Measurements from ENCODE around the gene PRKCE. TPM values are rescaled to one million over a fixed set of nuclear protein-coding genes. Genes with fewer than 3 reads are reported as not detected.
"Not testable (repeated sequence)": the region's sequence is repeated elsewhere in the genome, so short reads cannot be mapped to it uniquely, and the experiment has no call there.

The PRKCE gene
- total RNA-seq, 1 donor from 2014 or later: 20.8 TPM

DNA sequence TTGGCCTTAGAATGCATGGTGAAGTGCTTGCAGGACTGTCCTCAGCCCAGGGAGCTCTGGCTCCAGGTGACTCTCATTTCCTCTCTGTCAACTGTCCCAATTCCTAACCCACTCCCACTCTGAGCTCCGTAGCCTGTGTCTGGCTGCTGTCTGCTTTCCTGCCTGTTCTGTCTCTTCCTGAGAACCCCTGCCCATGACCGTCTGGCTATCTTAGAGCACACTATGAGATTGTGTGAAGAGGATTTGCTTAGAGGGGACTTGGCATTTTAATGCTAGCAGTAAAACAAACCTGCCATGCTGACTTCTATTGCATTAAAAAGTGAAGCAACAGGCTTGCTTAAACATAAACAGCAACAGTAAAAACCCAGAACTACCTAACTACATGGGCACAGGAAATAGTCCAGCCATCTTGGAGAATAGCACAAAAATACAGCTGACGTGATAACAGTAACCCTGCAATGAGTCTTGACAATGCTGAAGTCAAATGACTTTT lies 234.7 kb downstream of the PRKCE start:
- DNase-seq (ENCODE audit: low spot score): no peak

DNA sequence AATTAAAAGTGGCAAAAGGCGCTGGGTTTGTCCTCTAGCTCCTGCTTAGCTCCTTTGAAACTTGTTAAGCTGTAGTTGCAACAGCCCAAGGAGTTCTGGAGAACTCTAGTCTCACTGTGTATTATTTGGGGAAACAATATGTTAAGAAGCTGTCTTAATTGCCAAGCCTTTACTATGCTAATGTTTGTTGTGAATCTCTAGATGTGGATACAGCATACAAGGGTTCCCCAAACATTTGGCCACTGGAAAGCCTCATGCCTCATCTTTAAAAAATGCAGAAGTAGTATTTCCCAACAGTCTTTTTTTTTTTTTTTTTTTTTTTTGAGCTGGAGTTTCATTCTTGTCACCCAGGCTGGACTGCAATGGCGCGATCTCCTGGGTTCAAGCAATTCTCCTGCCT lies 236.7 kb downstream of the PRKCE start:
- no peak for DNase-seq (ENCODE audit: low spot score)

DNA sequence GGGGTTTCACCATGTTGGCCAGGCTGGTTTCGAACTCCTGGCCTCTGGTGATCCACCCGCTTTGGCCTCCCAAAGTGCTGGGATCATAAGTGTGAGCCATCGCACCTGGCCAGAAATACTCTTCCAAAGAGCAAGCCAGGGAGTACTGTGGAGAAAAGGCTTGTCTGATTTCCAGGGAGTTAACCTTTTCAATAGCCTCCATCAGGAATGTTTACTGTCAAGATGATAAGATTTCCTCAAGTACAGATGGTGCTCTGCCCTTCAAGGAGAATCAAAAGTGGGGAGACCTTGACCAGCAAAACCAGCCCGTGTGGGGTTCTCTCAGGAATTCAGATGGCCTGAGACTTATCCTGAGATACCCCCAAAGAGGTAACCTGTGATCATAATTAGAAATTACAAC lies 237.2 kb downstream of the PRKCE start:
- DNase-seq (ENCODE audit: low spot score): no peak

DNA sequence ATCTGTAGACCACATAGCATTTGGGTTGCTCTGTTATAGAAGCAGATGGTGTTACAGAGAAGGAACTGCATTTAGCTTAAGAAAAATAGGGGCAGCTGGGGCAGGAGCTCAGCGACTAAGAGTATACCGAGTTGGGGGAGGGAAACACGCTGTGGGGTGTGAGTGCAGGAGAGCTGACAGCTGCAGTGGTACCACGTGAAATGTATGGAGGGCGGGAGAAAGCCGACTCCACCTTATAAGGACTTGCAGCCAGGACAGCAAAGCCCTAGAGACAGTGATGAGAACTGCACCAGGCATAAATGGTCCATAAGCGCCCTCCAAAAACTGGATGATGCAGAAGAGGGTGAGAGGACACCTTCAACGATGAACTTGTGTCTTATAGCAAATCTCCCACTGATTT lies 237.6 kb downstream of the PRKCE start:
- no peak for DNase-seq (ENCODE audit: low spot score)

DNA sequence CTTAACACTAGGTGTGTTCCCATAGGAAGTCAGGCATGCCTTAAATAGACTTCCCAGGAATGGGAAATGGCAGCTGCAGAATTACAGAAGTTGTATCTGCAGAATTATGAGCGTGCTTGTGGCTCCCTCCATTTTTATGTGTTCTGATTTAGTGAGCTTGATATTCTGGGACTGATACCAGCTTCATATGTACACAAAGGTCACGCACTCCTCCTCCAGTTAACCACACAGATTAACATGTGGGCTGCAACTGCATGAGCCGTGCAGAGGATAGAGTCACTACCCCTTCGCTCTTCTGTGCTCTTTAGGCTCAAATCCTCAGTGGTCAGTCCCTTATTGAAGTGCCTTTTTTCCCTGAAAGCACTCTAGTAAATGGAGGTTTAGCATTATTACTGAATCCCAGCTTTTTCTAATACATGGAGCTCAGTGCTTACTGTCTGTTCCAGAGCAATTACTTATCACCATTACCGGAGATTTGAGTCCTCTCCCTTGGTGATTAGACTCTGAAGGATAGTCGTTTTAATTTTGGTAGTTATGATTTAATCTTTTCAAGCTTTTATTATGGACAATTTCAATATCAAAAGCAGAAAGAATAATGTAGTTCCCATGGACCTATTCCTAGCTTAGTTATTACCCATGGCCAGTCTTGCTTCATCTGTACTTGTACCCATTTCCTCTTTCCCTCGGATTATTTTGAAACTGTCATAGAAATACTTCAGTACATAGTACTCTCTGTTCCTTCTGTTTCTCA lies 238.3 kb downstream of the PRKCE start:
- DNase-seq (ENCODE audit: low spot score): no peak

DNA sequence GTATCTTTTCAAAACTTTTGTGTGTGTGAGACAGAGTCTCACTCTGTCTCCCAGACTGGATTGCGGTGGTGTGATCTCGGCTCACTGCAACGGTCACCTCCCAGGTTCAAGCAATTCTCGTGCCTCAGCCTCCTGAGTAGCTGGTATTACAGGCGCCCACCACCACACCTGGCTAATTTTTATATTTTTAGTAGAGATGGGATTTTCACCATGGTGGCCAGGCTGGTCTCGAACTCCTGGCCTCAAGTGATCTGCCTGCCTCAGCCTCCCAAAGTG lies 238.8 kb downstream of the PRKCE start:
- not testable (repeated sequence) for DNase-seq (ENCODE audit: low spot score)

DNA sequence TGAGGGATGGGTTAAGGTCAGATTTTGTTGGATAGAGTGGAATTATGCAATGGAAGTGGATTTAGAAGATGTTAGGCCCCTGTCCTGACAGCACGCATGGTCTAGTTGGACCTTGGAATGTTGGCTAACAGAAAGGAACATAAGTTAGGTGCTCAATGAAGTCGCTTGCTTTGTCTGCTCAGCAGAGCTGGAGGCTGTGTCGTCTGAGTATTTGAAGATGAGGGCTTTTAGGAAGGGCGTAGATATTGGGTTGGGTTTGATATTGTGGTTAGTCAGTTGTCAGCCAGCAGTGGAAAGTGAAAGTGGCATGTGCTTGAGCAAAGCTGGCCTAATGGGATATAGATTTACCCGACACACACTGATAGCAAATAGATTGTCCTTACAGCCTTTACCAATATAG lies 239.3 kb downstream of the PRKCE start:
- DNase-seq (ENCODE audit: low spot score): no peak

DNA sequence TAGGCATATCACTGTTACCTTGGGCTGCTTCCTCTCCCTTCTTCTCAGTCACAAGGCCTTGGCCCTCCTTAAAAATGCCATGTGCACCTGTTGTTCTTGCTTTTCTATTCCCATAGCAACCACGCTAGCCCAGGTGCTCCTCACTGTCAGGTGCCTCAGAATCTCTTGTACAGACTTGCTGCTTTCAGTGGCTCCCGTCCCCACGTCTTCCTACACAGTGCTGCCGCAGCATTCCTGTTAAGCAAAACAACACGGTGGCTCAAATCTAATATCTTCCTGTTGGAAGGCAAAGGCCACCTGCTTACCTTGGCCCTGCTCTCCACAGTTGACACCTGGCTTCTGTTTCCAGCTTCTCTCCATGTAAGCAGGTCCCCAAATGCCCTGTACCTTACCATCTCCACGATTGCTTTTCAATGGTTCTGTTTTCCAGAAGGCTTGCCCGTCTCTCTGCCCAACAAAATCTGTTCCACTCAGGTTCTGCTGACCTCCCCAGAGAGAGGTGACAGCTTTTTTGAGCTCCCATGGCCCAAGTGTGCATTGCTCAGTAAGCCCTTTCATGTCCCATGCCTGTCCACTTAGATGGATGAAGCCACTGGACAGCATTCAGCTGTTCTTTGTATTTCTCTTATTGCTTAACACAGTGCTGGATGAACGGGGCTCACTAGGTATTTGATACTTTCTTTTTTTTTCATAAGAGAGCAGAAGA lies 240.4 kb downstream of the PRKCE start:
- no peak for DNase-seq (ENCODE audit: low spot score)

DNA sequence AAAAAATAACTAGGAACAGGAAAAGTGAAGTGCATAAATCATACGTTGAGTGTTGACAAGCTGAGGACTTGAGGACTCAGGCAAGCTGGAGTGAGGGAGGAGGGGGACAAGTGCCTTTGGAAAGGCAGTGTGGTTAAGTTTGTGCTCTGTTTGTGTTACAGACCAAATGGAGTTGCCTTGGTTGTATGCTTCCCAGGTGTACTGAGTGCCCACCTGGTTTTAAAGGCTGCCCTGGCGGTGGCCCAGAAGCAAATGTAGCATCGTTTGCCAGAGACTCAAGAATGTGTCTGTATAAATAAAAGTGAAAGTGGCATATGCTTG lies 240.9 kb downstream of the PRKCE start:
- DNase-seq (ENCODE audit: low spot score): no peak

DNA sequence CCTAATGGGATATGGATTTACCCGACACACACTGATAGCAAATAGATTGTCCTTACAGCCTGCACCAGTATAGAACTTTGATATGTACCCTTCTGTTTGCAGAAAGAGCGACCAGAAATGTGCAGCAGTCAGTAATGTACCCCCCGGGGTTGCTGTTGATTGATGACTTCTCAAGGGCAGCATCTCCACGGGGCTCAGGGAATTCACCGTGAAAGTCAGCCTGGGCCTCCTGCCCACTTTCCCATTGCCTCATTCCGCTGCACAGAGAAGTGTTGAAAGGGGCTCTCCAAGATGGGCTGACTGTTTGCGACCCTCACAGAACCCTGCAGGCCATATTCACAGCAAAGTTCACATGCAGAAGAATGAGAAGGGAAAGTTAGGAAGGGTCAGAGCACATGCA lies 241.3 kb downstream of the PRKCE start:
- no peak for DNase-seq (ENCODE audit: low spot score)

DNA sequence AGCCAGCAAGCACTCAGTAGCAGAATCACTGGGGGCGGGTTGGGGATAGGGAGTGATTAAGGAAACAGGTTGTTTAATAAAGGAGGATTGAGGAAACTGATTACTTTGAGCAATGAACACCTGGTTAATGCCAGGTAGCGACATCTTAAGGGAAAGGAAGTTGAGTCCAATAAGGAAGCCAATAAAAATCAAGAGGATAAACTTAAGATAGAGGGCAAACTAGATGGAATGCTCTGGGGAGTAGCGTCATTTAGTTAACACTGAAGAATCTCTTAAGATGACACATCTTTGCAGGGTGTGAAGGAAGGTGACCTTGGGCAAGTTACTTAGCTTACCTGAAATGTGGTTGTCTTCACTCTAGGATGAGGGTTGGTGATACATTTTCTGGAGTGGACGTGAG lies 242.7 kb downstream of the PRKCE start:
- no peak for DNase-seq (ENCODE audit: low spot score)

DNA sequence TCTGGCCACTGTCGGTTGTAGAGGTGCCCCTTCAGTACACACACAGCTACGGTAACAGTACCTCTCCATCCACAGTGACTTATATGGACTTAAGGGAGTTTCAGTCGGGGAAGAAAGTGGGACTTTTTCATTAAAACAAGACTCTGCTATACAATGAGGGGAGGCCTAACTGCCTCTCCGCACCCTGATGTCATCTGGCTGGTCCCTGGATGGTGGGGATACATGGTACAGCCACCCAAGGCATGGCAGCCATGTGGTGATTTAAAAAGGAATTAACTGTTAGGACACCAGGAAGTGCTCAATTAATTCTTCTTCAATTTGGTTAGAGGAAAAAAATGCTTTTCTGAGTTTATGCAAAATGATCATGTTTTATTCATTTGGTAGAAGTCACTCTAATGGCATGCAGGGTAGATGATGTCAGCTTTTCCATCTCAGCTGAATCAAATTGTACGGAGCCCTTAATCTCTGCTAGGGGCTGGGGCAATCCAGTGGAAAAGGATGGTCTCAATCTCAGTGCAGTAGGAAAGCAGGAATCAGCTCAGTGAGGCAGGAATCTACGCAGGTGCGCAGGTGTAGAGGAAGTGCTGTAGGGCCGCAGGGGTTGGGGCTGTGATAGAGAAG lies 243.9 kb downstream of the PRKCE start:
- no peak for DNase-seq (ENCODE audit: low spot score)

DNA sequence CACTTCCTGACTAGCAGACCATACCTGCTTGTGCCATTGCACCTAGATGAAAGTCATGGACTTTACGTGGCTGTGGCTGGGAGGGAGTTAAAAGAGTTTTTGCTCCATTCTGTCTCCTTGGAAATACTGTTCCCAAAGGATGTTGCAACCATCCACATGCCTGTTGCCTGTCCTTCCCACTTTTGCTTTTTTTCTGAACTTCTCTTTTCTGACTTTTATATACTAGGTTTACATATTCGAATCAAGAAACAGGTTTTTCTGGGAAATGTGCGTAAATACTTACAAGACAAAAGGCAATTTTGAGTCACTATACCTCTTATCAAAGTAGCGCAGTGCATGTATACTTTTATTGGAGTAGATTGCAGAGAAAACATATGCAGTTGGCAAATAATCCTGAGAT lies 244.8 kb downstream of the PRKCE start:
- DNase-seq (ENCODE audit: low spot score): no peak

DNA sequence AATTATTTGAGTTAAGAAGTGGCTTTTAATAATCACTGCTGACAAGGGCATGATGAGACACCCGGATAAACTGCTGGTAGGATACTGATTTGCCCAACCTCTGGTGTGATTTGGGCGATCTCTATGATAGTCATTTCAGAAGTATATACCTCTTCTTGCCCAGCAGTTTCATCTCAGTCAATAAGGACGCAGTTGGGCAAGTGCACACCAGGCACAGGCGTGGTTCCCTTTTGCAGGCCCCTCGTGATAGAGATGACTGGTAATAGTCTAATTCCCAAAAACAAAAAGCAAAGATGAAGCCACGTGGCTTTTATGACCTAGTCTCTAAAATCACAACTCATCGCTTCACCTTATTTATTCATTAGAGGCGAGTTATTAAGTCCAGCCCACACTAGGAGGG lies 246.4 kb downstream of the PRKCE start:
- DNase-seq (ENCODE audit: low spot score): no peak

DNA sequence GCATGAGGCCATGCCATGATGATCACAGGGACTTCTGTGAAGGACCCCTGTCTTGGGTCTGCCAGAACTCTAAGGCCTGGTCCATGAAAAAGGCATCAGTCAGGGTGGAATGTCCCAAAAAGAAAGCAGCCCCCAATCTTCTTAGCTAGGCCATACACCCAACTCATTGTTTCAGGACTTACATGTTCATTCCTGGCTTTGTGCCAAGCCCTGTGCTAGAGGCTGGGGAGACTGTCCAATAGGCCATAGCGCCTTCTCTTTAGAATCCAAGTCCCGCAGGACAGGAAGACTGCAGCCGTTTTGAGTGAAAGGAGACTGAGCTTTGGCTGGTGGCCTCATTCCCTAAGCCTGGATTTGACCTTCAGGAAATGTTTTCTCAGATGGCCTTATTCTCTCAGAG lies 247.3 kb downstream of the PRKCE start:
- no peak for DNase-seq (ENCODE audit: low spot score)

DNA sequence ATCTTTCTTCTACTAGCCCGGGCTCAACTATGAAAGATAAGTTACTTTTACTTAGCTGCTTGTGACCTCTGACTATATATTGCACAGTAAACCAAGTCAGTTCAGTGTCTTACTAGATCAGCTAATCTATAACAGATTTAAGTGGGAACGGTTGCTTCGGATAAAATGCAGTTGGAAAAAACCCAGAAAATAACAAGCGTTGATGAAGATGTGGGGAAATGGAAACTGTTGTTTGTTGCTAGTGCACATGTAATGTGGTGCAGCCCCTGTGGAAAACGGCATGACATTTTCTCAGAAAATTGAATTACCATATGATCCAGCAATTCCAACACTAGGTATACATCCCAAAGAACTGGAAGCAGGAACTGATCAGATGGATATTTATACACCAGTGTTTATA lies 248.5 kb downstream of the PRKCE start:
- DNase-seq (ENCODE audit: low spot score): no peak

DNA sequence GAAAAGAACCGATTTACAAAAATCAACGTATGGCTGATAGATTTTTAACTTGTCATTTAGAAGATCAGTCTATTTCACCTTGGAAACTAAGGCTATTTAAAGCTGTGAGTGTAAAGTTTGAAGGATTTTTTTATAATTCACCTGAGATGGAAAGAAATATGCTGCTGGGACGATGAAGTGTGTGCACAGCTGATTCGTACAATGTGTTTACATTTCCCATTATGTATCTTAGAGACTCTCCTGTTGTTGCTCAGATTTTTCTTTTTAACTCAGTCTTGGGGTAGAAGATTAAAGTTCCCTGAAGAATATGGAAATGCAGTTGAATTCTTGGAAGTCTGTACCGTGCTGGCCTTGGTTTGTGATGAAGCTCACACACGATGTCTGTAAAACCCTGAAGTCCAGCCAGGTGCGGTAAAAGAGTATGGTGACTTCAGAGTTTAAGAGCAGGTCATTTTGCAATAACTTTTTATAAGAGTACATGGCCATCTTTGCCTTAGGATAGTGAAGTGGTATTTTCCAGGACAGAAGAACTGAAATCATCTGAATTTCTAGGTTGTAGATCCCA lies 250.1 kb downstream of the PRKCE start:
- DNase-seq (ENCODE audit: low spot score): no peak

DNA sequence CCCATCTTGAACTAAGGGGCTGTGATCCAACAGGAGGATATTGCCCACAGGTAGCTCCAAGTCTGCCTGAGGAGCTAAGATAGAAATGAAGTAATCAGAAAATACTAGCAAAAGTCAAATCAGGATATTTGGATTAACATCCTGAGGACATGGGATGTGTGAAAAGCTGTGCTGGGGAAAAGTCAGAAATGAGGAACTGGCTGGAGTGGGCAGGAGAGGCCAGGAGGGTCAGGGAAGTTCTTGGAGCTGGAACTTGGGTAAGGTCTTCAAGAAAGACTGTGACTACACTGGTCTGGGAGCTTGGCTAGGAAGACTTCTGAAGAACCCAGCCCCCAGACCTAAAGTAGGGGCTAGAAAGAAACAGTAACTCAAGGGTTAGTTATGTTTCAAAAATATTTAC lies 250.9 kb downstream of the PRKCE start:
- DNase-seq (ENCODE audit: low spot score): no peak

DNA sequence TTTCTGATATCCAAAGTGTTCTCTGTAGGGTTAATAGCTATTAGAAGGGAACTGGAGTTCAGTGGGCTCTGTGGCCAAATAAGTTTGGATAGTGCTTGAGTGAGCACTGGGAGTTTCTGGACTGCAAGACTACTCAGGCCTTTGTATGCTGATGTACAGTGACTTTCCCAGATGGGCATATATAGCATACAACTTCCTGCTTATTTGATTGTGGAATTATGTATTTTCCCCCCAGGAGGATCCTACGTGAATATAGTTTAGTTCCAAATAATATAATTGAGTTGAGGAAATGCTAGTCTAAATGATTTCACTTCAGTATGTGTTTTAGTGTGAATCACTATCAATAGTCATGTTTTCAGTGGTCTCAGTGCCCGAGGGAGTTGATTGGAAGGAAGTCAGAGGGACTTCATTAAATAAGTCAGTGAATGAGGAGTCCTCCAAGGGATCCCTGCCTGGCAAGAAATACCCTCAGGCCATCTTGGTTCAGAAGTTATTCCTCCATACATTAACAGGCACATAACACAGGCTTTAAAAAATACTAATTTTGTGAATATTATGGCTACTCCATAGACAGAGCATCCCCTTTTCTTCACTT lies 251.4 kb downstream of the PRKCE start:
- DNase-seq (ENCODE audit: low spot score): no peak

DNA sequence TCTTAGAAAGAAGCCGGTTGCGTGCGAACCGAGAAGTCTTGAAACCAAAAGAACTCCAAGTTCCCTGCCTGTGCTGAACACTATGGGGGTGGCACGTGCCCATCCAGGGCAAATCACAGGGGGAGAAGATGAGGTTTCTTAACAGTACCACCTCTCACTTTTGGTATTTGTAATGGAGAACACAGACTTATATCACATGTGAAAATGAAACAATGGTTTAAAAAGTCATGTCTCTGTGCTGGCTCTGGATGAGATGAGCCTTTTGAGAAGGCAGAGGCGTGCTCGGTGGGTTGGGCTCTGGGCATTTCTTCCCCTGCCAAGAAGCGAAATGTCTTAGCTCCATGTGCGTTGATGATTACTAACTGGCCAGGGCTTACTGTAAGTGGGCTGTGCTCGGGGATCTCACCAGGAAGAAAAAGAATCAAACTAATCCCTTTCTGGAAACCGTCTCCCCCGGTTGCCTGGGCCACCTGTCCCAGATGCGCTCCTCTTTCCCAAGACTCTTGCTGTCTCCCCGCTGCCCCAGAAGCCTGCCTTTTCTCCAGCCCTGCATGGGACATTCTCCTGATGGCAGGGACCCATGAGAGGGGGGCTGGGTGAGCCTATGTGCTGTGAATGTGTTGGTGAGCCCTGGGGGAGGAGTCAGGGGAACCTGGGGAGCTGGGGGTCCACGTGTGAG lies 252.9 kb downstream of the PRKCE start:
- DNase-seq (ENCODE audit: low spot score): no peak

DNA sequence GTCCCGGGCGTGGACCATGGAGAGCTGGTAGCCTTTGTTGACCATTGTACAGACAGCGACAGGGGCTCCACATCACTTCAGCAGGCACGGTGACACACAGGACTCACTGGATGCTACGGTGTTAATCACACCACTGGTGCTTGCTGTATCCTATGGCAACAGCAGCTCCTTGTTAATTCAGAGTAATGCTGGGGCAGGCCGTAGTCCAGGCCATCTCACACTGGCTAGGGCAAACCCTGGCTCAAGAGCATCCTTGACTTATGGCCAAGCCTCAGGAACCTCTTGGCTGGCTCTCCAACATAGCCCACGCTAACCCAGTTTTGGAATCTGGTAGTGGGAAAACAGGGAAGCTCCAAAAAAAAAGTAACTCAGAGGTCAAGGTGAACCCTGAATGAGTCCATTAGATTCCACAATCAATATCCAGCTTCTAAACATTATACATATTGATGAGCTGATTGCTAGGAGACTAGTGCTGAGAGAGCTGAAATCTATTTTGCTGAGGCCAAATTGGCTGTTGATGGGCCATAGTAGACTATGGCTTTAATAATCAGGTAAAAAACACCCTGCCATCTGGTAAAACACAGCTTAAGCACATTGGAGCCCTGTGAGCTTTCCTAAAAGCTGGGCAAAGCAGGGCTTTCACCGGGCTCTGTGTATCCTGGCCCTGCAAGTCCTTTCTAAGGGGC lies 253.6 kb downstream of the PRKCE start:
- no peak for DNase-seq (ENCODE audit: low spot score)

DNA sequence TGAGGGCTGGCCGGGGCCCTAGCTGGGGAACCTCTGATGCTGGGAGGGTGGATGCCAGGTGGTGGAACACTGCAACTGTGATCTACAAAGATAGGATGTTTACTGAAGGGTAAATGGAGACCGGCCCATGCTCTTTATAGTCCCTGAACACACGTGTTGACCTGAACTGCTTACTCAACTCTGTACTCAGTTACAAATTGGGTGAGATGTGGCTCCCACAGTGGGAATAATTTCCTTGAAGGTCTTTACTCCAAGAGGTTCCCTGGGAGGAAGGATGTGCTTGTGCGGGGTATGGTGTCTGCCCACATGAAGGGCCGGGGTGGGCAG lies 254.1 kb downstream of the PRKCE start:
- no peak for DNase-seq (ENCODE audit: low spot score)

Measured in mucosa of gallbladder (tissue), 1 donor.